Limb (tissue), 2 donors: Measurements from ENCODE around the gene SSPN.
"Not testable (repeated sequence)": the region's sequence is repeated elsewhere in the genome, so short reads cannot be mapped to it uniquely, and the experiment has no call there.

ENCODE experiments used
- DNase-seq, 2 donors: peaks; one replicate each; pipeline ENCODE4 v3.0.0-alpha.2; 2016; ENCODE audit errors: extremely low spot score in 2 of 2

The SSPN gene

GRCh38 chr12:26229910-26230309 lies 34.5 kb downstream of the SSPN start:
- no peak for DNase-seq

GRCh38 chr12:26231470-26231869 lies 36.1 kb downstream of the SSPN start:
- no peak for DNase-seq

- DNase-seq, result no peak
Observed at GRCh38 chr12:26231921-26232320, 36.5 kb downstream of the SSPN start.

- DNase-seq, result peak; percentile 51 to 81
Observed at GRCh38 chr12:26233631-26234030, 38.3 kb downstream of the SSPN start.

- not testable (repeated sequence) for DNase-seq
Observed at GRCh38 chr12:26235465-26235864, 40.1 kb downstream of the SSPN start.

GRCh38 chr12:26238341-26239121 lies 43.2 kb downstream of the SSPN start:
- peak in 1 of 2 donors; percentile 21 for DNase-seq

- DNase-seq, result no peak
Observed at GRCh38 chr12:26239122-26239851, 43.9 kb downstream of the SSPN start.

DNA sequence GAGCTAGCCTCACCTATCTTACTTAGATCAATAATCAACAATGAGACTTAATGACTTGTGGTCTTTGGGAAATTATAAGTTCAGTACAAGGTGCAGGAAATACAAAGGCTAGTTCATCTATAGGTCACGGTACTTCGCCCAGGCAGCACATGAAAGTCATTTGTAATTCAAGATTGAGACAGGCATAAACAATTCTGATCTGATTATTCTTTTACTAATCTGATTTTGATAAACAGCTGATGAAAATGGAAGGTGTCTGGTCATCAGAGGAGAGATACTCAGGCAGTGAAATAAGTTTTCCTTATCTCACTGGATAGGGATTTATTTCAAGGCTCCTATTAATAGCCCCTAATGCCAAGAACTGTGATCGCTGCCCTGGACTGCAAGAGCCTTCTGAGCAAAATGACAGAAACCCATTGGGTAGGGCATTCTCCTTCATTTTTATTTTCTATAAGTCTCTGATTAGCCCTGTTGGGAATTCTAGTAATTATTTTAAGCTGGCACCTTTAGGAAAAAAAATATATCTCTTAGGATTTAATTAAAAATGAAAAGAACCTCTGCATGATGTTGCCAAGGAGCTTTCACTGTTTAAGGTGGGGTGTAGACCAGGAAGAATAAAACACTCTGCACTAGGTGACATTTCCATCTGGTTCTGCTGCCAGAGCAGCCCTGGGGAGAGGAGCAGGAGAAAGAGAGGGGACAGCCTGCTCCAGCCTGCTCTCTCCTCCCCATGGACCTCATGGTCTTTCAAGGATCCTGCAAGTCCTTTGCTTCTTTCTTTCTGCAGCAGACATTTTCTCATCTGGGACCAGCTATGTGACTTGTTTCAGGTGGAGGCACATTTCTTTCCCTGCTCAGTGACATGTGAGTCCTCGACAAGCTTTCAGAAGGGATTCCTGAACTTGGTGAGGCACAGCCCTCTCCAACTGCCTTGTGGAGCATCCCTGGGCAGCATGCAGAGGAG lies 44.8 kb downstream of the SSPN start:
- no peak for DNase-seq

- no peak for DNase-seq
Observed at GRCh38 chr12:26241080-26241479, 45.7 kb downstream of the SSPN start.

DNA sequence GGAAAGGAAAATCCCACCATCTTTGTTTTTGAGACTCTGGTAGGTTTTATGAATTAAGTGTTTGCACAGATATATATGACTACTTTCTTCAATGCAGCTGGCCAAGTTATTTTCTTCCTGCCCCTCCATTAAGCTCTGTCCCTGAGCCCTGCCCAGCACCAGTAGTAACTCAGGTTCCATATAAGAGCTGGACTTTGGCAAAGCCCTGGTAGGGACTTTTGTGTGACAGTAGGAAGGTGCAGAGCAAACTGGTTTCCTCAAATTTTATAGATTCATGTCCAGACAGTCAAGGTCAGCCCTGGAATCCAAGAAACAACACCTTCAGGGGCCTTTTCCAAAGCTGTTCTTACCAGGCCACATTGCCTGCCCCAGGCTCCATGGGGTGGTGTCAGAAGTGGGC lies 47.3 kb downstream of the SSPN start:
- no peak for DNase-seq

- no peak for DNase-seq
Observed at GRCh38 chr12:26244503-26244902, 49.1 kb downstream of the SSPN start.

DNA sequence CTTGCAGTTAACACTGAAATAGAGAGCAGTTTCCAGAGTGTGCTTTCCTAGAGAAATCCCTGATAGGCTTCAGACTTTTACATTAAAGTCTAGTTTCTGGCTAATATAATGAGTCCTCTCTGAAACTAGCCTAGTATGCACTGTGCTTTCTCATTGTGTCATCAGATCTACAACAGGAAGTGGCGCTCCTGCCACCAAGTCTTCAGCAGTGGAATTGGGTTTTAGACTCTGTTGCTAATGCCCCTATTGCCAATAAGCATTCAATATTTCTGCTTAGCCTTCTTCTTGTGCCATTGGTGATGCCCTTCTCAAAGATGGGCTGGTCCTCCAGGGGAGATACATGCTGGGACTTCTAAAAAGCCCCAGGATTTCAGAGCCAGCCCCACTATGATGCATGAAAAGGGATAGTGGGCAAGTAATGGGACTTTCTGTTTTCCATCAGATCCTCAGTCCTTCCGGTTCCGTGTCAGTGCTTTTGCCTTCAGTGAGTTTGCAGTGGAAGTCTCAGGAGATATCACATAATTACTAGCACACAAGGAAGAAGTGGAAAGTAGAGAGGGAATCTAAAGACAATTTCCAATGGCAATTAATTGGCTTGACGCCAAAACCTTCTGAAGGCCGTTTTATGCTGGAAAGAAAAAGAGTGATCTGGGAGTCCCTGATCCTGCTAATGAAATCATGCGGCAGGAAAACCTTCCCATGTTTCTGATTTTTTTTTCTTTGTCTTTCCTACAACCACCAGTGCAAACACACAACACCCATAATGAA lies 50.0 kb downstream of the SSPN start:
- DNase-seq, result no peak

- no peak for DNase-seq
Observed at GRCh38 chr12:26246483-26247164, 51.3 kb downstream of the SSPN start.

DNA sequence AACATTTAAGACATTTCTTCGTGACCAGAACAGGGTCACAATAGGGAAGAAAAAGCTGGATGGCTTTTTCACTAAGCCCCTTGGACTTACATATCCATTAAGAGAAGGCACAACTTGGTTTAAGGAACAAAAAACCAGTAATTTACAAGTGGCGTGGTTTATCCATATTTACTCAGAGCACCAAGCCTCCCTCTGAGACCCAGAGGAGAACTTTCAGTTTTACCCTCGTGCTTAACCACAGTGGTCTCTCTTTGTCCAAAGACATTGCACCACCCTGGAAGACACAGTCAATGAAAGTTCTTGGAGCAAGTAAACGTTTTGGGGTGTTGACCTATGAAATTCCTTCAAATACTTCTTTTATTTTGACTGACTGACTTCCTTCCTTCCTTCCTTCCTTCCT lies 52.5 kb downstream of the SSPN start:
- DNase-seq, result no peak

- no peak for DNase-seq
Observed at GRCh38 chr12:26250801-26251200, 55.4 kb downstream of the SSPN start.

GRCh38 chr12:26251600-26251999 lies 56.2 kb downstream of the SSPN start:
- no peak for DNase-seq

DNA sequence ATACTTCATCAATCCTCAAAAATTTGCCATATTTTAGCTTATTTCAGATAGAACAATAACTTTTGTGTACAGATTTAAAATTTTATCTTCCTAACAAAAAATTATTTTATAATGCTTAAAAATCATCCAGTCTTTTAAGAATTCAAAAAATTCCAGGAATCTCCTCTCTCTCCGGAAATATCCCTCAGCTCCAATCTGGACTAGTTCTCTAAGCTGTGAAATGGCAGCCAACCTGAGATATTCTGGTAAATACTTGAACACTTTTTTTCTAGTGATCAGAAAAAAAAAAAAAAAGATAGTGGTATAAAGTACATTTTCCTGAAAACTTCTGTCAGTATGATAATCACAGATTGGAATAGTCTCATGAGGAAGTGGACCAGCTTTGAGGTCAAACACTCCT lies 57.6 kb downstream of the SSPN start:
- no peak for DNase-seq

- no peak for DNase-seq
Observed at GRCh38 chr12:26255893-26256645, 60.7 kb downstream of the SSPN start.

- DNase-seq, result no peak
Observed at GRCh38 chr12:26264215-26264838, 69.0 kb downstream of the SSPN start.
